NCI-H1930 (cell line): ENCODE data around the gene ITPR1.

Experiments used
- DNase-seq, 2 experiments: peaks; one replicate each; lab custom pipeline; 2025; lab: John Stamatoyannopoulos, UW

ITPR1 gene

GRCh38 chr3:4686619-4687018, 193.5 kb downstream of the ITPR1 start:
- DNase-seq, result no peak

GRCh38 chr3:4687167-4687566, 194.0 kb downstream of the ITPR1 start:
- DNase-seq, result no peak

- DNase-seq, result no peak
Measured at GRCh38 chr3:4687596-4687995, 194.4 kb downstream of the ITPR1 start.

GRCh38 chr3:4688411-4688810, 195.3 kb downstream of the ITPR1 start:
- no peak for DNase-seq

GRCh38 chr3:4689021-4689420, 195.9 kb downstream of the ITPR1 start:
- no peak for DNase-seq

- no peak for DNase-seq
Measured at GRCh38 chr3:4690277-4690676, 197.1 kb downstream of the ITPR1 start.

GRCh38 chr3:4693620-4694019, 200.5 kb downstream of the ITPR1 start:
- no peak for DNase-seq

GRCh38 chr3:4695846-4696245, 202.7 kb downstream of the ITPR1 start:
- no peak for DNase-seq

- DNase-seq, result no peak
Measured at GRCh38 chr3:4696266-4696665, 203.1 kb downstream of the ITPR1 start.

- no peak for DNase-seq
Measured at GRCh38 chr3:4698125-4698821, 205.1 kb downstream of the ITPR1 start.

- no peak for DNase-seq
Measured at GRCh38 chr3:4703054-4703480, 209.9 kb downstream of the ITPR1 start.

- no peak for DNase-seq
Measured at GRCh38 chr3:4704552-4704951, 211.4 kb downstream of the ITPR1 start.

- no peak for DNase-seq
Measured at GRCh38 chr3:4707324-4707723, 214.2 kb downstream of the ITPR1 start.

- DNase-seq, result no peak
Measured at GRCh38 chr3:4708230-4708629, 215.1 kb downstream of the ITPR1 start.

- DNase-seq, result no peak
Measured at GRCh38 chr3:4709341-4709740, 216.2 kb downstream of the ITPR1 start.

- no peak for DNase-seq
Measured at GRCh38 chr3:4710191-4710590, 217.0 kb downstream of the ITPR1 start.

- DNase-seq, result no peak
Measured at GRCh38 chr3:4711680-4711992, 218.5 kb downstream of the ITPR1 start.

- no peak for DNase-seq
Measured at GRCh38 chr3:4712109-4712508, 219.0 kb downstream of the ITPR1 start.

- no peak for DNase-seq
Measured at GRCh38 chr3:4714045-4714444, 220.9 kb downstream of the ITPR1 start.

- DNase-seq, result no peak
Measured at GRCh38 chr3:4716266-4716665, 223.1 kb downstream of the ITPR1 start.

GRCh38 chr3:4716706-4717362, 223.7 kb downstream of the ITPR1 start:
- DNase-seq, result no peak

GRCh38 chr3:4717363-4717740, 224.2 kb downstream of the ITPR1 start:
- DNase-seq, result no peak

- DNase-seq, result no peak
Measured at GRCh38 chr3:4718179-4718736, 225.1 kb downstream of the ITPR1 start.

GRCh38 chr3:4719046-4719501, 225.9 kb downstream of the ITPR1 start:
- DNase-seq, result no peak
